HepG2 (cell line): ENCODE measurements around the gene ACSL3. TPM values are rescaled to one million over a fixed set of nuclear protein-coding genes. Genes with fewer than 3 reads are reported as not detected.

Experiments used
- ELK4 ChIP-seq: sonication (generic); formaldehyde crosslinking; IDR thresholded peaks from 2 replicates; pipeline ENCODE4 v1.9.0; 2021; ENCODE audit warnings: missing genetic modification reagents, borderline replicate concordance
- HMGXB4 ChIP-seq, 2 experiments: sonication (generic) in 1 of 2; formaldehyde crosslinking in 1 of 2; IDR thresholded peaks; 2 replicates each; pipeline versions ENCODE4 v1.4.0 to v1.6.1; 2018 to 2020; ENCODE audit warnings: missing genetic modification reagents in 2 of 2, borderline replicate concordance in 1 of 2, low read depth in 1 of 2, mild to moderate bottlenecking in 1 of 2, missing biosample characterization in 1 of 2
- HNF4A ChIP-seq: sonication (generic); formaldehyde crosslinking; IDR thresholded peaks from 2 replicates; pipeline ENCODE4 v1.4.0; 2020; ENCODE audit warnings: missing genetic modification reagents
- KDM1A ChIP-seq: IDR thresholded peaks from 2 replicates; pipeline ENCODE4 v1.6.1; 2016; ENCODE audit warnings: missing compliant biosample characterization
- KDM3A ChIP-seq: IDR thresholded peaks from 2 replicates; pipeline ENCODE4 v1.6.1; 2018; ENCODE audit warnings: low read depth, missing compliant biosample characterization
- MED13 ChIP-seq: sonication (generic); formaldehyde crosslinking; IDR thresholded peaks from 2 replicates; pipeline ENCODE4 v1.5.0; 2020; ENCODE audit warnings: missing genetic modification reagents
- MXI1 ChIP-seq: IDR thresholded peaks from 3 replicates; pipeline ENCODE4 v1.6.1; 2012; ENCODE audit warnings: low read depth, low read length, inconsistent platforms, borderline replicate concordance
- POLR2AphosphoS2 ChIP-seq: IDR thresholded peaks from 2 replicates; pipeline ENCODE4 v1.6.1; 2011; ENCODE audit warnings: low read depth, low read length, improper control_type of control experiment
- RFX5 ChIP-seq: IDR thresholded peaks from 2 replicates; pipeline ENCODE4 v1.6.1; 2011; ENCODE audit warnings: low read depth, low read length, improper control_type of control experiment
- SAFB2 ChIP-seq: sonication (generic); formaldehyde crosslinking; IDR thresholded peaks from 2 replicates; pipeline ENCODE4 v1.5.1; 2020; ENCODE audit warnings: missing genetic modification reagents, low read depth, mild to moderate bottlenecking, borderline replicate concordance
- SAP130 ChIP-seq: IDR thresholded peaks from 2 replicates; pipeline ENCODE4 v1.6.1; 2016; ENCODE audit warnings: low read depth
- SP2 ChIP-seq: sonication (generic); formaldehyde crosslinking; IDR thresholded peaks from 2 replicates; pipeline ENCODE4 v1.5.1; 2020; ENCODE audit warnings: mild to moderate bottlenecking, missing genetic modification reagents
- SRY ChIP-seq: sonication (generic); formaldehyde crosslinking; IDR thresholded peaks from 2 replicates; pipeline ENCODE4 v1.8.0; 2022; ENCODE audit warnings: mild to moderate bottlenecking, missing genetic modification reagents
- ZNF12 ChIP-seq: sonication (generic); formaldehyde crosslinking; IDR thresholded peaks from 2 replicates; pipeline ENCODE4 v1.5.0; 2020; ENCODE audit warnings: missing genetic modification reagents
- ZNF256 ChIP-seq: sonication (generic); formaldehyde crosslinking; conservative IDR thresholded peaks from 2 replicates; pipeline ENCODE4 v1.4.0; 2020; ENCODE audit warnings: missing genetic modification reagents
- ZNF510 ChIP-seq: sonication (generic); formaldehyde crosslinking; IDR thresholded peaks from 2 replicates; pipeline ENCODE4 v1.4.0; 2020; ENCODE audit warnings: low read depth, mild to moderate bottlenecking, missing genetic modification reagents
- polyA plus RNA-seq, 8 experiments: library from polyadenylated mRNA; depleted of rRNA in 3 of 8; stranded (reverse) in 7 of 8; unstranded in 1 of 8; fragments of >200 nt; fragmentation: Illumina TruSeq in 4 of 8; extraction: Trizol in 4 of 8; gene quantifications; 2 replicates each; pipeline versions ENCODE4 v1.2.1 to v1.2.3, GENCODE V29; 2011 to 2016; ENCODE audit warnings: low read depth in 4 of 8, missing spikeins in 1 of 8, mixed read lengths in 1 of 8; ENCODE audit not compliant: insufficient read depth in 1 of 8
- total RNA-seq, 5 experiments: library from RNA; depleted of rRNA; stranded (reverse); fragments of >200 nt; fragmentation: Illumina TruSeq; extraction: Trizol; gene quantifications; 2 replicates each; pipeline ENCODE4 v1.2.3, GENCODE V29; 2016; ENCODE audit warnings: low read depth in 1 of 5
- TF ChIP-seq, protein P1 (sequence below): sonication (generic); formaldehyde crosslinking; IDR thresholded peaks from 2 replicates; pipeline ENCODE4 v1.4.0; 2020; ENCODE audit warnings: missing genetic modification reagents
- TF ChIP-seq, protein P2 (sequence below): IDR thresholded peaks from 2 replicates; pipeline ENCODE4 v1.6.1; 2012; ENCODE audit warnings: low read depth, low read length, improper control_type of control experiment
- TF ChIP-seq, protein P3 (sequence below): sonication (generic); formaldehyde crosslinking; IDR thresholded peaks from 2 replicates; pipeline ENCODE4 v1.4.0; 2020; ENCODE audit warnings: missing genetic modification reagents, borderline replicate concordance
- TF ChIP-seq, protein P4 (sequence below): sonication (generic); formaldehyde crosslinking; IDR thresholded peaks from 2 replicates; pipeline ENCODE4 v1.4.0; 2020; ENCODE audit warnings: missing genetic modification reagents

Gene ACSL3
- total and polyA plus RNA-seq, 2 of the 13 experiments (the other 11 are each of a cell fraction or from before 2014, with no cell fraction given) = 305 to 365 TPM

DNA sequence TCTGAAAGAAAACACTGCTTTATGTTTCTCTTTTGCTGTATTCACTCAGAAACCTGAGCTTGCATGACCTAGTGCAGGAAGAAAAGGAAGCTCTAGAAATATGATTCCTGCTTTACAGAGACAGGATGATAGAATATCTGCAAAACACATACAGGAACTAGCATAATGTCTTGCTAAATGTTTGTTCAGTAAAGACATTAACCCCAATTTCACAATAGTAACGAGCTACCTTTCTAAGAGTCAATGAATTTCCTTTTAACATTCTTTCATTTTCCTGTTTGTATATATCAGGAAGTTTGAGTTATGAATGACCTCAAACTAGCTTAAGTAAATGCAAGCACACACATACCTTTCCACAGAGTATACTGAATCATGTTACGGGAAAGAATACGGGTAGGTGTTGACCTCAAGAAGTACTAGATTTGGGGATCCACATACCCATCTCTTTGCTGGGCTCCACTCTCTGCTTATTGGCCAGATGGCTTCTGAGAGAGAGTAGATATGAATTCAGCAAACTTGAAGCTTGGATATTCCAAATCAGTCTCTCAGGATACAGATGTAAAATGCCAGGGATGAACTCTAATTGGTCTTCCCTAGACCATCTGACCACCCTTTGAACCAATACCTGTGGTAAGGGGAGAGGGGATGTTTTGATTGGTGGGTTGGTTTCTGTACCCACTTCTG, 18.2 kb upstream of the ACSL3 start (continued):
- TF ChIP-seq, protein P1, sequence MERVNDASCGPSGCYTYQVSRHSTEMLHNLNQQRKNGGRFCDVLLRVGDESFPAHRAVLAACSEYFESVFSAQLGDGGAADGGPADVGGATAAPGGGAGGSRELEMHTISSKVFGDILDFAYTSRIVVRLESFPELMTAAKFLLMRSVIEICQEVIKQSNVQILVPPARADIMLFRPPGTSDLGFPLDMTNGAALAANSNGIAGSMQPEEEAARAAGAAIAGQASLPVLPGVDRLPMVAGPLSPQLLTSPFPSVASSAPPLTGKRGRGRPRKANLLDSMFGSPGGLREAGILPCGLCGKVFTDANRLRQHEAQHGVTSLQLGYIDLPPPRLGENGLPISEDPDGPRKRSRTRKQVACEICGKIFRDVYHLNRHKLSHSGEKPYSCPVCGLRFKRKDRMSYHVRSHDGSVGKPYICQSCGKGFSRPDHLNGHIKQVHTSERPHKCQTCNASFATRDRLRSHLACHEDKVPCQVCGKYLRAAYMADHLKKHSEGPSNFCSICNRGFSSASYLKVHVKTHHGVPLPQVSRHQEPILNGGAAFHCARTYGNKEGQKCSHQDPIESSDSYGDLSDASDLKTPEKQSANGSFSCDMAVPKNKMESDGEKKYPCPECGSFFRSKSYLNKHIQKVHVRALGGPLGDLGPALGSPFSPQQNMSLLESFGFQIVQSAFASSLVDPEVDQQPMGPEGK = peak; percentile 59
- TF ChIP-seq SAFB2 (CRISPR knock-in tag) (no peak), SAP130 (CRISPR knock-in tag) (peak; percentile 91), KDM1A (CRISPR knock-in tag) (peak; percentile 55; the same call in 1 of the 2 replicates), SP2 (CRISPR knock-in tag) (no peak), ELK4 (CRISPR knock-in tag) (no peak), HNF4A (CRISPR knock-in tag) (peak; percentile 74), KDM3A (CRISPR knock-in tag) (peak; percentile 54; the same call in 1 of the 2 replicates), ZNF510 (CRISPR knock-in tag) (no peak), ZNF12 (CRISPR knock-in tag) (peak; percentile 75), POLR2AphosphoS2 (no peak), HMGXB4 (CRISPR knock-in tag; IDR thresholded peaks at IDR 0.05; ENCODE audit: borderline replicate concordance in 1 of 2, low read depth in 1 of 2) (peak in 1 of 2 experiments; percentile 44; a peak in 1 of 4 replicates), MED13 (CRISPR knock-in tag) (peak; percentile 94), SRY (CRISPR knock-in tag) (no peak), MXI1 (no peak), ZNF256 (CRISPR knock-in tag) (no peak), RFX5 (no peak)
- TF ChIP-seq, protein P2, sequence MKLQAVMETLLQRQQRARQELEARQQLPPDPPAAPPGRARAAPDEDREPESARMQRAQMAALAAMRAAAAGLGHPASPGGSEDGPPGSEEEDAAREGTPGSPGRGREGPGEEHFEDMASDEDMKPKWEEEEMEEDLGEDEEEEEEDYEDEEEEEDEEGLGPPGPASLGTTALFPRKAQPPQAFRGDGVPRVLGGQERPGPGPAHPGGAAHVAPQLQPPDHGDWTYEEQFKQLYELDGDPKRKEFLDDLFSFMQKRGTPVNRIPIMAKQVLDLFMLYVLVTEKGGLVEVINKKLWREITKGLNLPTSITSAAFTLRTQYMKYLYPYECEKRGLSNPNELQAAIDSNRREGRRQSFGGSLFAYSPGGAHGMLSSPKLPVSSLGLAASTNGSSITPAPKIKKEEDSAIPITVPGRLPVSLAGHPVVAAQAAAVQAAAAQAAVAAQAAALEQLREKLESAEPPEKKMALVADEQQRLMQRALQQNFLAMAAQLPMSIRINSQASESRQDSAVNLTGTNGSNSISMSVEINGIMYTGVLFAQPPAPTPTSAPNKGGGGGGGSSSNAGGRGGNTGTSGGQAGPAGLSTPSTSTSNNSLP = peak; percentile 91
- TF ChIP-seq, protein P3, sequence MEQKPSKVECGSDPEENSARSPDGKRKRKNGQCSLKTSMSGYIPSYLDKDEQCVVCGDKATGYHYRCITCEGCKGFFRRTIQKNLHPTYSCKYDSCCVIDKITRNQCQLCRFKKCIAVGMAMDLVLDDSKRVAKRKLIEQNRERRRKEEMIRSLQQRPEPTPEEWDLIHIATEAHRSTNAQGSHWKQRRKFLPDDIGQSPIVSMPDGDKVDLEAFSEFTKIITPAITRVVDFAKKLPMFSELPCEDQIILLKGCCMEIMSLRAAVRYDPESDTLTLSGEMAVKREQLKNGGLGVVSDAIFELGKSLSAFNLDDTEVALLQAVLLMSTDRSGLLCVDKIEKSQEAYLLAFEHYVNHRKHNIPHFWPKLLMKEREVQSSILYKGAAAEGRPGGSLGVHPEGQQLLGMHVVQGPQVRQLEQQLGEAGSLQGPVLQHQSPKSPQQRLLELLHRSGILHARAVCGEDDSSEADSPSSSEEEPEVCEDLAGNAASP (CRISPR knock-in tag) = peak; percentile 62; the same call in 1 of the 2 replicates
- TF ChIP-seq, protein P4, sequence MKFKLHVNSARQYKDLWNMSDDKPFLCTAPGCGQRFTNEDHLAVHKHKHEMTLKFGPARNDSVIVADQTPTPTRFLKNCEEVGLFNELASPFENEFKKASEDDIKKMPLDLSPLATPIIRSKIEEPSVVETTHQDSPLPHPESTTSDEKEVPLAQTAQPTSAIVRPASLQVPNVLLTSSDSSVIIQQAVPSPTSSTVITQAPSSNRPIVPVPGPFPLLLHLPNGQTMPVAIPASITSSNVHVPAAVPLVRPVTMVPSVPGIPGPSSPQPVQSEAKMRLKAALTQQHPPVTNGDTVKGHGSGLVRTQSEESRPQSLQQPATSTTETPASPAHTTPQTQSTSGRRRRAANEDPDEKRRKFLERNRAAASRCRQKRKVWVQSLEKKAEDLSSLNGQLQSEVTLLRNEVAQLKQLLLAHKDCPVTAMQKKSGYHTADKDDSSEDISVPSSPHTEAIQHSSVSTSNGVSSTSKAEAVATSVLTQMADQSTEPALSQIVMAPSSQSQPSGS (CRISPR knock-in tag) = 0 out of 2 replicates have a peak, but pooled peaks have one; percentile 16
